CD4-positive, alpha-beta T cell treated with Interleukin-15 for 4 hours (primary cell): ENCODE results near the gene FKBP5.
"Not testable (repeated sequence)": the region's sequence is repeated elsewhere in the genome, so short reads cannot be mapped to it uniquely, and the experiment has no call there.

Experiments
- DNase-seq: peaks from one replicate; pipeline ENCODE4 v3.0.0-alpha.2; 2020; ENCODE audit warnings: low spot score

Gene FKBP5

GRCh38 chr6:35611240-35611639 is 77.5 kb downstream of the FKBP5 start:
- peak; percentile 67 for DNase-seq

- no peak for DNase-seq
Measured at GRCh38 chr6:35610830-35611229, 77.9 kb downstream of the FKBP5 start.

- no peak for DNase-seq
Measured at GRCh38 chr6:35609588-35609987, 79.1 kb downstream of the FKBP5 start.

DNA sequence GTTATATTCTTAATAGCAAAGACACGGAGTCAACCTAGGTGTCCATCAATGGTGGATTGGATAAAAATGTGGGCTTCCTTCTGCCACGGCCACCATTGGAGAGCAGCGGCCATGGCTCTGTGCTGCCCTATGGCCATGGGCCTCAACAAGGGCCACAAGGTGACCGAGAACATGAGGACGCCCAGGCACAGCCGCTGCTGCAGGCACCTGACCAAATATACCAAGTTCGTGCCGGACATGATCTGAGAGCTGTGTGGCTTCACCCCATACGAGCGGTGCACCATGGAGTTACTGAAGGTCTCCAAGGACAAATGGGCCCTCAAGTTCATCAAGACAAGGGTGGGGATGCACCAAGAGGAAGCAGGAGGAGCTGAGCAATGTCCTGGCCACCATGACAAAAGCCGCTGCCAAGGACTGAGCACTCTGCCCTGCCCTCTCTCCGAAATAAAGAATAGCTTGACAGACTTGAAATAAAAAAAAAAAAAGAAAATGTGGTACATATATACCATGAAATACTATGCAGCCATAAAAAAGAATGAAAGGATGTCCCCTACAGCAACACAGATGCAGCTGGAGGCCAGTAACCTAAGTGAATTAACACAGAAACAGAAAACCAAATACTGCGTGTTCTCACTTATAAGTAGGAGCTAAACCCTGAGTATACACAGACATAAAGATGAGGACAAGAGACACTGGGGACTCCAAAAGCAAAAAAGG is 81.0 kb downstream of the FKBP5 start:
- DNase-seq: no peak

GRCh38 chr6:35605600-35605999 is 83.1 kb downstream of the FKBP5 start:
- DNase-seq: no peak

- no peak for DNase-seq
Measured at GRCh38 chr6:35603326-35604202, 85.2 kb downstream of the FKBP5 start.

GRCh38 chr6:35602133-35602946 is 86.4 kb downstream of the FKBP5 start:
- DNase-seq: peak; percentile 29

- peak; percentile 81 for DNase-seq
Measured at GRCh38 chr6:35601331-35602132, 87.2 kb downstream of the FKBP5 start.

DNA sequence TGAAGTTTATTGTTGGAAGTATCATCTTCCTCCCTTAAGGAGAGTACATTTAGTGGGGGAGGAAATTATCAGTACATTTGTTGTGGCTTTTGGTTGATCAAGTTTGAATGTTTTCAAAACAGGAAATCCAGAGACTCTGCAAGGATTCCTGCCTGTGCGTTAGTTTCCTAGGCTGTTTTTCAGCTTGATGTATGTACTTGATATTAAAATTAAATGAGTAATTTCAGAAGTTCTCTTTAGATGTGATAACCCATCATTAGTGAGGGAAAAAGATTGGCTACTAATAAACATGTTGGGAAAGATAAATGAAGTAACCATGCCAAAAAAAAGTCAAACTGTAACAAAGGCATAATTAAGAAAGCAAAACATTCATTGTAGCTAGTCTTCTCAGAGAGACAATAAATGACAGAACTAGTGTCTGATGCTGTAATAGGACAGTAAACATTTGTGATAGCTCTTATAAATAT is 88.0 kb downstream of the FKBP5 start:
- DNase-seq: no peak

DNA sequence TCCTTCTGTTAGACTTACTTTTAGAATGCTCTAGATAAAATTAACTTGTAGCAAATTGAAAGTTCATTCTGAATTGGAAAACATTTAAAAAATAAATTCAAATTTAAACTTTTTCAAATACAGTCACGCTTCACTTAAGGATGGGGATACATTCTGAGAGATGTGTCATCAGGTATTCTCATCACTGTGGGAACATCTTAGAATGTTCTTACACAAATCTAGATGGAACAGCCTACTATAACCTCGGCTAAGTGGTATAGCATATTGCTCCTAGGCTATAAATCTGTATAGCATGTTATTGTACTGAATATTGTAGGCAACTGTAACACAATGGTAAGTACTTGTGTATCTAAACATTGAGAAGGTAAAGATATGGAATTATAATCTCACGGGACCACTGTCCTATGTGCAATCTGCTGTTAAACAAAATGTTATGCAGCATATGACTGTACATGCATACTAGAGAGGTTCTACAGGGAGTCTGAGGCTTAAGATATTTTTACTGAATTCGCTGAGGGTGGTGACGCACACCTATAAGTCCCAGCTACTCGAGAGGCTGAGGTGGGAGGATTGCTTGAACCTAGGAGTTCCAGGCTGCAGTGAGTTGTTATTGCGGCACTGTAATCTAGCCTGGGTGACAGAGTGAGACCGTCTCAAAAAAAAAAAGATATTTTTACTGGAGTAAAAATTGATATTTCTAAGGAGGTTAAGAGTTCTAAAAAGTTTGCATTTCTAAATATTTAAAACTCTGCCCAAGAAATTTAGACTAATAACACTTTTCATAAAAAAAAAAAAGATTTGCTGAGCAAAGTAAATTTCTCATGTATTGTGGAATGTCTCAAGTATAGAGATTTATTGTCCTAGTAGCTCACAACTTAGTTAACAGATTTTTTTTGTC is 88.7 kb downstream of the FKBP5 start:
- no peak for DNase-seq

DNA sequence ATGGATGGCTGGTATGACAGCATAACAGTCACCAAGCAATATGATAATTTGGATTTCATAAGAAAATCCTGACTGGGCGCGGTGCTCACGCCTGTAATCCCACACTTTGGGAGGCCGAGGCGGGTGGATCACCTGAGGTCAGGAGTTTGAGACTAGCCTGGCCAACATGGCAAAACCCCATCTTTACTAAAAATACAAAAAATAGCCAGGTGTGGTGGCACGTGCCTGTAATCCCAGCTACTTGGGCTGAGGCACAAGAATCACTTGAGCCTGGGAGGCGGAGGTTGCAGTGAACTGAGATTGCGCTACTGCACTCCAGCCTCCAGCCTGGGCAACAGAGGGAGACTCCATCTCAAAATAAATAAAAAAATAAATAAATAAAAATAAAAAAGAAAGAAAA is 90.1 kb downstream of the FKBP5 start:
- not testable (repeated sequence) for DNase-seq

DNA sequence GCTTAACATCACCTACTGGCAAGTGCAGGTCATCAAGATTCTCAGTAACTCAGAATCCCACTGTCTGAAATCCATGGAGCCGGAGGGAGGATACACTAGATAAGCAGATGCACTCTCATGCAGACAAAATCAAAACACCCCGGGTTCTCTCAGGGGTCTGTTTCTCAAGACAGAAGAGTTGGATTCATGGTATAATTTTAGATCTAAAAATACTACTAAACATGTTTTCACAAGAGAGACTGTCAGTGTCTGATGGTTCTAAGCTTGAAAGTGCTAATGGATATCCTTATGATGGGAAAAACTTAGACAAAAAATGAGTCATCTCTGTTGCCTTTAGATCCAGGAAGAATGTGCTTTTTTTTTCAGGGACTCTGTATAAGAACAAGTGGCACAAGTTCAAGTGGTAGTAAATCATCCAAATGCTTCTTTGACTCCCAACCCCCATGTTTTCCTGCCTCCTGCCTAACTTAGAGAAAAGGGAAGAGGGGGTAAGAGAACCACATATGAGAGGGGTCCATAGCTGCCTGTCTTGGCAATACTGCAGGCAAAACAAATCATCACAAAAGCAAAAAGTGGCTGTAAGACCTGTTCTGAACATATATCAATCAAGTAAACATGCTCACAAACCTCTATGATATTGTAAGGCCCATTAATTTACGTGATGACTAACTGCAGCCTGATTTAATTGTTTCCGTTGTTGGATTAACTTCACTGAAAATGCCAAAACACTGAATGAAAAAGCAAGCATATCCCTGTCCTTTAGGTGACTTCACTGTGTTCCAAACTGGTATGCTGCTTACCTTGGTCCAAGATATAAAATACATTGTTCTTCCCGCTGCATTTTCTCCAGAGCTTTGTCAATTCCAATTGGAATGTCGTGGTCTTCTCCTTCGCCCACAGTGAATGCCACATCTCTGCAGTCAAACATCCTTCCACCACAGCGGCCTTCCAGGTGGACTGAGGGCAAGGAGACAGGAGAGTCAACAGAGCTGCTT is 92.0 kb downstream of the FKBP5 start:
- no peak for DNase-seq

DNA sequence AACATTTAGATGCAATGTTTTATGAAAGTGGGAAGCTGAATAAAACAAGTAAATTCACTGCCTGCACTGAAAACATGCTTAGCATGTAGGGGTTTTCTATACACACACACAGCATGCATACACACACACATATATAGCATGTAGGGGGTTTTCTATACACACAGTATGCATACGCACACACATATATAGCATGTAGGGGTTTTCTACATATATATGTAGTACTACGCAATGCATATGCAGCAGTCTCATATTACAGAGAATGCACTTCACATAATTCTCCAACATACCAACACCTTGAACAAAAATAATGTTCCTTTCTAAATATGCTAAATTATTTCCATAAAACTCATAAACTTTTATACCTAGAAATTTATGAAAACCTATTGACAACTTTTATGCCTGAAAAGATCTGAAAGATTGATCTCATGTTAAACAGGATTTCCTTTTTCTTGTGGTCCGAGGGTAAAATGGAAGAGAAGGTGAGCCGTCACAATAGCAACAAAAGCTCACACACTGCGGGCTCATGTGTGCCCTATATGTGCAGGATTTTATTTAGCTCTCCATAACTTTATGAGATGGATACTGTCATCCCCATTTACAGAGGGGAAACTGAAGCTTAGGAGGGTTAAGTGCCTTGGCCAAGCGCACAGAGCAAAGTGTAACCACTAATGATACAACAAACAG is 94.1 kb downstream of the FKBP5 start:
- DNase-seq: no peak

DNA sequence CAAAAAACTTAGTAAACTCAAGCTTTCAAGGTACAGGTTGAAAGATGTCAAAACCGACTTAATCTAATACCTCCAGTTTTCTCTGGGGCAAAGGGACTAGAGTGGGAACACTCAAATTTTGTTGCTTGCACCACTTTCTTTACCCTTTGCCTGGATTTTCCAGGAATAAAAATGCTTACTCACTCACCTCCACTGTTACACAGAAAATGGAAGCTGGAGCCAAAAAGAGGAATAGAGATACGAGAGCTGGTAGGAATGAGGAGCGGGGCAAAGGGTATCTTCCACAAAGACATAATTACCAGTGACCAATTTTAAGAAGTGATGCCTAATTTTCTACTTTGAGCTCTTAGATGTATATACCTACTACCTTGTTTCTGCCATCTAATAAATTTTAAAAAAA is 96.5 kb downstream of the FKBP5 start:
- no peak for DNase-seq

DNA sequence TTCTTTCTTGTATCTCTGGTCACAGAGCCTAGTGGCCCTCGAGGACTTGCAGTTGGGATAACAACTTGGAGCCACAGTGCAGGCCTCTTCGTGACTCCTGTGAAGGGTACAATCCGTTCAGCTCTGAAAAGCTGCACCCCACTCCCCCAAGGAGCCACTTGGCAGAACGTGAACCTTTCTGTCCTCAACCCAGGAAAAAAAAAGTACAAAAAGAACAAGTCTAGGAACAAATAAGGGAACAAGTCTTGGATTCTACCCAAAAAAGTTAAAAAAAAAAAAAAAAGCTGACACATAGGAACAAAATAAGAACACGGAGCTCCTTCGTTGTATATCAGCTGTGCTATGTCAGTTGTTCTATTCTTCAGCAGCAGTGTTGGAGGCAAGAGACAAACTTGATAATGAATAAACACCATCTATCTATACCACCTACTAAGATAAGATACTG is 98.1 kb downstream of the FKBP5 start:
- DNase-seq: no peak

GRCh38 chr6:35589904-35590303 is 98.8 kb downstream of the FKBP5 start:
- DNase-seq: no peak

- no peak for DNase-seq
Measured at GRCh38 chr6:35589201-35589739, 99.4 kb downstream of the FKBP5 start.

- no peak for DNase-seq
Measured at GRCh38 chr6:35587167-35587566, 101.5 kb downstream of the FKBP5 start.
